ENCODE data around the gene KDM4C.

GRCh38 chr9:6816581-6816980 lies 58.8 kb downstream of the KDM4C start:
- no peak for TF ChIP-seq POLR2A (IDR thresholded peaks at IDR 0.05)
- no peak for TF ChIP-seq CTCF (IDR thresholded peaks at IDR 0.05)

Data from thyroid gland (tissue), 4 donors.